ENCODE data around the gene ACSF2. TPM values are rescaled to one million over a fixed set of nuclear protein-coding genes. Genes with fewer than 3 reads are reported as not detected.

The ACSF2 gene
- total RNA-seq, 1 donor from 2014 or later, result 28.8 TPM

- H3K36me3 Mint-ChIP-seq, result no peaks in the 10 kb centered on the region
Measured at GRCh38 chr17:50444841-50445715, 19.1 kb downstream of the ACSF2 start.

GRCh38 chr17:50445730-50446325 lies 19.8 kb downstream of the ACSF2 start:
- no peak for DNase-seq (ENCODE audit: low spot score)
- no peak overlapping the region for H3K9ac ChIP-seq
- H3K27me3 Mint-ChIP-seq (ENCODE audit: insufficient read depth, low read depth), result no peaks in the 10 kb centered on the region

More at GRCh38 chr17:50444841-50445715, 19.1 kb downstream of the ACSF2 start:
- no peak overlapping the region for H3K27ac Mint-ChIP-seq
- Histone ChIP-seq H3K79me2 (ENCODE audit: low read depth) (no peaks in the 10 kb centered on the region), H2AFZ (replicated peaks) (no peak overlapping the region), H3K4me2 (no peak overlapping the region), H3K4me1 (no peaks in the 10 kb centered on the region), H3K9ac (no peak overlapping the region), H3K27me3 (no peaks in the 10 kb centered on the region), H3K9me3 (ENCODE audit: low read depth) (no peaks in the 10 kb centered on the region), H3K4me3 (no peak overlapping the region), H4K20me1 (ENCODE audit: low read depth) (no peaks in the 10 kb centered on the region), H3F3A (ENCODE audit: low read depth) (no peaks in the 10 kb centered on the region), H3K36me3 (no peaks in the 10 kb centered on the region), H3K27ac (no peak overlapping the region)
- TF ChIP-seq CTCF (IDR thresholded peaks at IDR 0.05), result no peak
- H3K4me3 Mint-ChIP-seq, result no peak overlapping the region
- H3K9me3 Mint-ChIP-seq, result no peaks in the 10 kb centered on the region
- DNase-seq (ENCODE audit: low spot score), result no peak
- no peaks in the 10 kb centered on the region for H3K27me3 Mint-ChIP-seq (ENCODE audit: insufficient read depth, low read depth)
- peaks cover 2% of the 10 kb centered on the region for H3K4me1 Mint-ChIP-seq

GRCh38 chr17:50447870-50448595 lies 22.0 kb downstream of the ACSF2 start:
- Mint-ChIP-seq H3K27me3 (ENCODE audit: insufficient read depth, low read depth) (no peaks in the 10 kb centered on the region), H3K27ac (no peak overlapping the region), H3K4me3 (no peak overlapping the region), H3K4me1 (peaks cover 2% of the 10 kb centered on the region), H3K36me3 (no peaks in the 10 kb centered on the region), H3K9me3 (no peaks in the 10 kb centered on the region)
- H3K4me1 ChIP-seq, result no peaks in the 10 kb centered on the region
- H3F3A ChIP-seq (ENCODE audit: low read depth), result no peaks in the 10 kb centered on the region
- no peak overlapping the region for H3K9ac ChIP-seq
- H3K9me3 ChIP-seq (ENCODE audit: low read depth), result no peaks in the 10 kb centered on the region
- H3K27me3 ChIP-seq, result no peaks in the 10 kb centered on the region
- H3K4me3 ChIP-seq, result no peak overlapping the region
- TF ChIP-seq EZH2 (IDR thresholded peaks at IDR 0.05) (no peak), CTCF (IDR thresholded peaks at IDR 0.05) (no peak), EZH2phosphoT487 (IDR thresholded peaks at IDR 0.05) (no peak)
- no peak overlapping the region for H2AFZ ChIP-seq (replicated peaks)
- H3K4me2 ChIP-seq, result no peak overlapping the region
- H3K36me3 ChIP-seq, result no peaks in the 10 kb centered on the region
- H3K79me2 ChIP-seq (ENCODE audit: low read depth), result no peaks in the 10 kb centered on the region
- H4K20me1 ChIP-seq (ENCODE audit: low read depth), result no peaks in the 10 kb centered on the region
- no peak for DNase-seq (ENCODE audit: low spot score)
- H3K27ac ChIP-seq, result no peak overlapping the region

More at GRCh38 chr17:50445730-50446325, 19.8 kb downstream of the ACSF2 start:
- H3K27me3 ChIP-seq, result no peaks in the 10 kb centered on the region
- H3K4me2 ChIP-seq, result no peak overlapping the region
- H4K20me1 ChIP-seq (ENCODE audit: low read depth), result no peaks in the 10 kb centered on the region
- Mint-ChIP-seq H3K36me3 (no peaks in the 10 kb centered on the region), H3K27ac (no peak overlapping the region), H3K4me1 (peaks cover 2% of the 10 kb centered on the region), H3K9me3 (no peaks in the 10 kb centered on the region), H3K4me3 (no peak overlapping the region)
- no peak for TF ChIP-seq EZH2phosphoT487 (IDR thresholded peaks at IDR 0.05)
- no peak for TF ChIP-seq CTCF (IDR thresholded peaks at IDR 0.05)
- no peak for TF ChIP-seq EZH2 (IDR thresholded peaks at IDR 0.05)
- H3K9me3 ChIP-seq (ENCODE audit: low read depth), result no peaks in the 10 kb centered on the region
- no peak overlapping the region for H2AFZ ChIP-seq (replicated peaks)
- H3F3A ChIP-seq (ENCODE audit: low read depth), result no peaks in the 10 kb centered on the region
- H3K27ac ChIP-seq, result no peak overlapping the region
- H3K79me2 ChIP-seq (ENCODE audit: low read depth), result no peaks in the 10 kb centered on the region
- no peak overlapping the region for H3K4me3 ChIP-seq
- H3K4me1 ChIP-seq, result no peaks in the 10 kb centered on the region
- no peaks in the 10 kb centered on the region for H3K36me3 ChIP-seq

All from neural progenitor cell (in vitro differentiated cells).